GM12873 (cell line): ENCODE measurements around the gene RYR2.

ENCODE experiments used
- TF ChIP-seq, protein P1 (sequence below): IDR thresholded peaks from 2 replicates; pipeline ENCODE4 v1.5.1; 2012; ENCODE audit warnings: low read depth, mild to moderate bottlenecking, moderate library complexity, low read length, control low read depth; ENCODE audit not compliant: insufficient read depth; ENCODE audit errors: missing control alignments

RYR2 gene

DNA sequence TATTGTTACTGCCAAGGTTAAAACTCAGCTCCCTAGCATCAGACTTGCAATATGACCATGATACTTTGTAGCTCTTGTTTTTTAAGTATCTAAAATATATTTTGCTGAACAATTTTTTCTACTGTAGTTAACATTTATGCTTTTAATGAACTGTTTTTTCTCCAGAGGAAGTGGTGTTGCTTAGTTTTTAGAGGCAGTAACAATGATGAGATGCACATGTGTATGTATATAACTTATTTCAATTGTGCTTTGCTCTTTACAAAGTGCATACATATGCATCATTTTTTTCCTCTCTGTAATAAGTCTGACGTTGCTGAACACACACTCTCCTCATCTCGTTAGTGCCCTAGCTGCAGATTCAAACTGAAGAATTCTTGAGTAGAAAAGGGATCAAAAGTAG lies 430.0 kb downstream of the RYR2 start:
- TF ChIP-seq, protein P1, sequence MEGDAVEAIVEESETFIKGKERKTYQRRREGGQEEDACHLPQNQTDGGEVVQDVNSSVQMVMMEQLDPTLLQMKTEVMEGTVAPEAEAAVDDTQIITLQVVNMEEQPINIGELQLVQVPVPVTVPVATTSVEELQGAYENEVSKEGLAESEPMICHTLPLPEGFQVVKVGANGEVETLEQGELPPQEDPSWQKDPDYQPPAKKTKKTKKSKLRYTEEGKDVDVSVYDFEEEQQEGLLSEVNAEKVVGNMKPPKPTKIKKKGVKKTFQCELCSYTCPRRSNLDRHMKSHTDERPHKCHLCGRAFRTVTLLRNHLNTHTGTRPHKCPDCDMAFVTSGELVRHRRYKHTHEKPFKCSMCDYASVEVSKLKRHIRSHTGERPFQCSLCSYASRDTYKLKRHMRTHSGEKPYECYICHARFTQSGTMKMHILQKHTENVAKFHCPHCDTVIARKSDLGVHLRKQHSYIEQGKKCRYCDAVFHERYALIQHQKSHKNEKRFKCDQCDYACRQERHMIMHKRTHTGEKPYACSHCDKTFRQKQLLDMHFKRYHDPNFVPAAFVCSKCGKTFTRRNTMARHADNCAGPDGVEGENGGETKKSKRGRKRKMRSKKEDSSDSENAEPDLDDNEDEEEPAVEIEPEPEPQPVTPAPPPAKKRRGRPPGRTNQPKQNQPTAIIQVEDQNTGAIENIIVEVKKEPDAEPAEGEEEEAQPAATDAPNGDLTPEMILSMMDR = no peak

GRCh38 chr1:237473854-237474253 lies 431.9 kb downstream of the RYR2 start:
- TF ChIP-seq, protein P1 = no peak

DNA sequence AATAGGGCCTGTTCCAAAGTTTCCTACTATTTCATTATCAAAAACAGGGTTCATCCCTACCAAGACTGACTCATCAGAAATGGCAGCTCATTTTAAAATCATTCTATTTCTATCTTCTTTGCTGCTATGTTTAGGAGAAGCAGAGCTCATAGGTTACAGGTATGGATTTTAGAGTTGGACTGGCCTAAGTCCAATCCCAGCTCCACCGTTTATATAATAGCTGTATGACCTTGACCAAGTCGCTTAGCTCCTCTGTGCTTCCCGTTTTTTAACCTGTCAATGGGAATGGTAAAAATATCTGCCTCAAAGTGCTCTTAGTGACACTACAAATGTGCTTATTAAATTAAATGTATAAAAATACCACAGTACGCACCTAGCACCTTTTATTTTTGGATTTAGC lies 436.1 kb downstream of the RYR2 start:
- TF ChIP-seq, protein P1 = no peak

GRCh38 chr1:237478842-237479241 lies 436.9 kb downstream of the RYR2 start:
- TF ChIP-seq, protein P1 = no peak

GRCh38 chr1:237482777-237483176 lies 440.8 kb downstream of the RYR2 start:
- TF ChIP-seq, protein P1 = no peak

DNA sequence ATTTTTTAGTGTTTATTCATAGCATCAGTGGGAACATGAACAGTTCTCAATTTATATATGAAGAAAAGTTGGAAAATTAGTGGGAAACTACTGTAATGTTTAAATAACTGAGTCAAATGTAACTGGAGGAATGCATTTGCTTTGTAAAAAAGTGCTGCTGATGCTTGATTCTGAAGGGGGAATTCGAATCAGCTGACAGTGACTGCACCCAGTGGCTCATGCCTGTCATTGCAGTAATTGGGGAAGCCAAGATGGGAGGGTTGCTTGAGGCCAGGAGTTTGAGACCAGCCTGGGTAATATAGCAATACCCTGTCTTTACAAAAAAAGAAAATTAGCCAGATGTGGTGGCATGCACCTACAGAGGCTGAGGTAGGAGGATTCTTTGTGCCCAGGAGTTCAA lies 450.4 kb downstream of the RYR2 start:
- TF ChIP-seq, protein P1 = peak; percentile 40

- TF ChIP-seq, protein P1 = no peak
Measured at GRCh38 chr1:237500566-237500965, 458.6 kb downstream of the RYR2 start.
